Osteocyte (in vitro differentiated cells): ENCODE results near the gene COL21A1. TPM values are rescaled to one million over a fixed set of nuclear protein-coding genes. Genes with fewer than 3 reads are reported as not detected.

Experiments used
- DNase-seq: peaks from one replicate; pipeline ENCODE4 v3.0.0; 2021; ENCODE audit warnings: mixed read lengths; ENCODE audit not compliant: unreplicated experiment; ENCODE audit errors: extremely low spot score
- H3K27ac Mint-ChIP-seq: one replicate; pipeline ENCODE4 v1.8.0; 2021; ENCODE audit warnings: mild to moderate bottlenecking, mixed read lengths; ENCODE audit not compliant: unreplicated experiment
- H3K27me3 Mint-ChIP-seq: one replicate; pipeline ENCODE4 v1.8.0; 2021; ENCODE audit warnings: mixed read lengths; ENCODE audit not compliant: unreplicated experiment
- H3K36me3 Mint-ChIP-seq: one replicate; pipeline ENCODE4 v1.8.0; 2021; ENCODE audit warnings: mixed read lengths; ENCODE audit not compliant: unreplicated experiment
- H3K4me1 Mint-ChIP-seq: one replicate; pipeline ENCODE4 v1.8.0; 2021; ENCODE audit warnings: mixed read lengths; ENCODE audit not compliant: unreplicated experiment
- H3K4me3 Mint-ChIP-seq: one replicate; pipeline ENCODE4 v1.8.0; 2021; ENCODE audit warnings: mild to moderate bottlenecking, moderate library complexity, mixed read lengths; ENCODE audit not compliant: unreplicated experiment
- H3K9me3 Mint-ChIP-seq: one replicate; pipeline ENCODE4 v1.8.0; 2021; ENCODE audit warnings: mixed read lengths; ENCODE audit not compliant: unreplicated experiment
- total RNA-seq: library from RNA; stranded (reverse); gene quantifications from 2 replicates; pipeline ENCODE4 v1.2.1, GENCODE V29; 2021
- TF ChIP-seq, protein P1 (sequence below): fragments of 200-600 bp; sonication (generic); IDR thresholded peaks from 2 replicates; pipeline ENCODE4 v1.5.0; 2021; ENCODE audit warnings: antibody characterized with exemption, mild to moderate bottlenecking, moderate library complexity

Gene COL21A1
- total RNA-seq, 1 donor from 2014 or later, result 60.0 TPM

DNA sequence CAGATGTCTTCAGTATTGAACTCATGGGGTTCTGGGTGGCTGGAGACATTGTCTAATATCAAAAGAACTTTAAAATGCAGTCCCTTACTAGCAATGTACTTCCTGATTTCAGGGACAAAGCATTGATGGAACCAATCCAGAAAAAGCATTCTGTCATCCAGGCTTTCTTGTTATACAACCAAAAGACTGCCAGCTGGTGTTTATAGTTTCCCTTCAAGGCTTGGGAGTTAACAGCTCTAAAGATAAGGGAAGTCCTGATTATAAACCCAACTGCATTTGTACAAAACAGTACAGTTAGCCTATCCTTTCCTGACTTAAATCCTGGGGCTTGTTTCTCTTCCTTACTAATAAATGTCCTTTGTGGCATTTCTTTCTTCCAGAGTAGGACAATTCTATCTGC is 160.0 kb downstream of the COL21A1 start:
- H3K4me1 Mint-ChIP-seq, result peaks cover 21% of the 10 kb centered on the region
- TF ChIP-seq, protein P1, sequence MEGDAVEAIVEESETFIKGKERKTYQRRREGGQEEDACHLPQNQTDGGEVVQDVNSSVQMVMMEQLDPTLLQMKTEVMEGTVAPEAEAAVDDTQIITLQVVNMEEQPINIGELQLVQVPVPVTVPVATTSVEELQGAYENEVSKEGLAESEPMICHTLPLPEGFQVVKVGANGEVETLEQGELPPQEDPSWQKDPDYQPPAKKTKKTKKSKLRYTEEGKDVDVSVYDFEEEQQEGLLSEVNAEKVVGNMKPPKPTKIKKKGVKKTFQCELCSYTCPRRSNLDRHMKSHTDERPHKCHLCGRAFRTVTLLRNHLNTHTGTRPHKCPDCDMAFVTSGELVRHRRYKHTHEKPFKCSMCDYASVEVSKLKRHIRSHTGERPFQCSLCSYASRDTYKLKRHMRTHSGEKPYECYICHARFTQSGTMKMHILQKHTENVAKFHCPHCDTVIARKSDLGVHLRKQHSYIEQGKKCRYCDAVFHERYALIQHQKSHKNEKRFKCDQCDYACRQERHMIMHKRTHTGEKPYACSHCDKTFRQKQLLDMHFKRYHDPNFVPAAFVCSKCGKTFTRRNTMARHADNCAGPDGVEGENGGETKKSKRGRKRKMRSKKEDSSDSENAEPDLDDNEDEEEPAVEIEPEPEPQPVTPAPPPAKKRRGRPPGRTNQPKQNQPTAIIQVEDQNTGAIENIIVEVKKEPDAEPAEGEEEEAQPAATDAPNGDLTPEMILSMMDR, result no peak
- peaks cover 5% of the 10 kb centered on the region for H3K9me3 Mint-ChIP-seq
- H3K27ac Mint-ChIP-seq, result no peak overlapping the region
- DNase-seq, result no peak
- no peaks in the 10 kb centered on the region for H3K27me3 Mint-ChIP-seq
- H3K4me3 Mint-ChIP-seq, result no peak overlapping the region
- peaks cover 9% of the 10 kb centered on the region for H3K36me3 Mint-ChIP-seq

DNA sequence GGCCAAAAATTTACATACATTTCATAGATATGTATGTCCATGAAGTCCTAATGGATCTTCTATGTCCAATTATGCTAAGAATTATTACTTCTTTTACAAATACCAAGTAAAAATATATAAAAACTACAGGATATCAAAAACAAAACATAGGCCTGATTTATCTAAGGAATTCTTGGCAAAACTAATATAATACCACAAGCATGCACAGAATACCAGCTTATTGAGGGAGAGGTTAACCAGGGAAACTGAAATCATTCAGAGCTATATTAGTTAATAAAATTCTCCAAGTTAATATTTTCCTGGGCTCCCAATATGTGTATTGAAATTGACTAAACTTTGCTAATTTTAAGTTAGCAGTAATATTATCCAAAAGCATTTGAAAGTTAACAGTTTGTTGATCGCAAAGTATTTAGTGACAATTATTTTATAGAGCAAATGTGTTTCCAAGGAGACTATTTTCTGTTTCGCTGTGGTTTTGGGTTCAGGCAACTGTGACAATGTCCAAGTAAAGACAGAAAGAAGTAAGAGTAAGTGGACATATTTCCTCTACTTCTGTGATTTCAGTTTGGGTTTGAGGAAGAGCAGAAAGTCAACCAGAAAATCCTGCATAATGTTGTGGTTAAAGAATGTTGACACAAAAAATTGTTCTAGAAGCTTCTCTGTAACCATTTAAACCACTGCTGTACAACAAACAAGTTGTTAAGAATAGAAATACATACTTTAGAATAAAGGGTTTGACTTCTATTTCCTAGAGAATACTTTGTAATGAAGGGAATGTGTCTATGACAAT is 167.4 kb downstream of the COL21A1 start:
- TF ChIP-seq, protein P1, result no peak
- Mint-ChIP-seq H3K4me1 (peaks cover 28% of the 10 kb centered on the region), H3K27me3 (no peaks in the 10 kb centered on the region), H3K9me3 (peaks cover 11% of the 10 kb centered on the region), H3K36me3 (peaks cover 12% of the 10 kb centered on the region), H3K4me3 (no peak overlapping the region), H3K27ac (peak overlapping the region; percentile 76)
- no peak for DNase-seq

DNA sequence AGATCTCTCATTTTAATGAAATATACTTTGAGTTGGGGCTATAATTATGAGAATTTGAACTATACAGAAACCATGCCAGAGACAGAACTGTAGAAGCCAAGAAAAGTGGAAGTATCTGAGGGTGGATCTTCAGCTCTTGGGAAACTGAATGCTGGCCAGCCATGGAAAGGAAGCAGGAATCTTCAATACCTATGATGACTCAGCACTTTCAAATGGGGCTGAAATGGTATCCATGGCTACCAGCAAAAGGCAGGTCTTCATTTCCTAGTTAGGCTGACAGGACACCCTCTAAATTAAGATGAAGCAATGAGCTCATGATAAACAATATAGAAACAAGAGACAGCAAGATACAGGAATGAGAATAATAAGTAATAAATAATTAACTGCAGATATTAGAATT is 171.3 kb downstream of the COL21A1 start:
- H3K9me3 Mint-ChIP-seq, result peaks cover 11% of the 10 kb centered on the region
- no peak overlapping the region for H3K27ac Mint-ChIP-seq

DNA sequence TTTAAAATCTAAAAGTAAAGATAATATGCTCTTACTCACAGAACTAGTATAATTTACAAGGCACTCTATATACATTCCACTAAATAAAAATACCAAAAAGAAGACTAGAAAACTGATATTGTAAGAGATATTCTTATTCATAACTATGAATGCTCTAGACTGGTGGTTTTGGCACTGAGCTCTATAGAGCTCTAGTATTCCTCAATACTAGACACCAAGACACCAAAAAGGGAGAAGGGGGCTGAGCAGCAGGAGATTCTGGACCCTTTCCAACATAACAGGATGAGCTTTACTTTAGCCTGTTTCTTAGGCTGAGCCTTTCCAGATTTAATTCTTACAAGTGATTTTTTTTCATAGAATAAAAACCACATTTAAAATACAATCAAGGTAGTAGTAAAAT is 173.6 kb downstream of the COL21A1 start:
- no peak for DNase-seq
- H3K27ac Mint-ChIP-seq, result peak overlapping the region; percentile 83
- peaks cover 18% of the 10 kb centered on the region for H3K36me3 Mint-ChIP-seq
- no peak overlapping the region for H3K4me3 Mint-ChIP-seq
- TF ChIP-seq, protein P1, result no peak
- H3K27me3 Mint-ChIP-seq, result no peaks in the 10 kb centered on the region
- peaks cover 20% of the 10 kb centered on the region for H3K4me1 Mint-ChIP-seq
- peaks cover 11% of the 10 kb centered on the region for H3K9me3 Mint-ChIP-seq

More for the DNA sequence above, 171.3 kb downstream of the COL21A1 start:
- no peak for DNase-seq
- TF ChIP-seq, protein P1, result no peak
- Mint-ChIP-seq H3K27me3 (no peaks in the 10 kb centered on the region), H3K4me1 (peaks cover 40% of the 10 kb centered on the region), H3K36me3 (peaks cover 15% of the 10 kb centered on the region), H3K4me3 (no peak overlapping the region)

DNA sequence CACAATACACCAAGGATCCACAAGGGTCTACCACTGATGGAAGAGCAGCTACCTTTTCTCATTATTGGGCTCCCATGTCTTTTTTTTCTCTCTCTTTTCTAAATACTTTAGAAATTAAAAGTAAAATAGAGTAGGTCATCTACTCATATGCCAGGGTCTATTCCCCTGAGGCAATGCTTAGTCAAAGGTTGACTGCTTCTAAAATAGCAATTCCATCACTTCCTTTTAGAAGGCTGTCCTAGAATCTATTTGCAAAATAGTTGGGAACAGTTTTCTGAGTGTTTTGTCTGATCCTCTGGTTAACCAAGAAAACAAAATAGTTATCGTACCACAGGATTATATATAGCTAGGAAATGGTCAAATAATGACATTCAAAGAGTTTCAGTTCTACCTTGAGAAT is 174.1 kb downstream of the COL21A1 start:
- TF ChIP-seq, protein P1, result no peak
- Mint-ChIP-seq H3K27ac (peak overlapping the region; percentile 83), H3K27me3 (no peaks in the 10 kb centered on the region), H3K36me3 (peaks cover 18% of the 10 kb centered on the region), H3K4me1 (peaks cover 20% of the 10 kb centered on the region), H3K9me3 (peaks cover 11% of the 10 kb centered on the region), H3K4me3 (no peak overlapping the region)
- no peak for DNase-seq
